Measurements from ENCODE around the gene SLC6A11.

Gene SLC6A11

GRCh38 chr3:10933805-10934481 is 117.9 kb downstream of the SLC6A11 start:
- no peak for DNase-seq

- no peak for DNase-seq
Observed at GRCh38 chr3:10935028-10935427, 119.0 kb downstream of the SLC6A11 start.

- DNase-seq = no peak
Observed at GRCh38 chr3:10935846-10936631, 120.0 kb downstream of the SLC6A11 start.

GRCh38 chr3:10936686-10937085 is 120.7 kb downstream of the SLC6A11 start:
- DNase-seq = no peak

DNA sequence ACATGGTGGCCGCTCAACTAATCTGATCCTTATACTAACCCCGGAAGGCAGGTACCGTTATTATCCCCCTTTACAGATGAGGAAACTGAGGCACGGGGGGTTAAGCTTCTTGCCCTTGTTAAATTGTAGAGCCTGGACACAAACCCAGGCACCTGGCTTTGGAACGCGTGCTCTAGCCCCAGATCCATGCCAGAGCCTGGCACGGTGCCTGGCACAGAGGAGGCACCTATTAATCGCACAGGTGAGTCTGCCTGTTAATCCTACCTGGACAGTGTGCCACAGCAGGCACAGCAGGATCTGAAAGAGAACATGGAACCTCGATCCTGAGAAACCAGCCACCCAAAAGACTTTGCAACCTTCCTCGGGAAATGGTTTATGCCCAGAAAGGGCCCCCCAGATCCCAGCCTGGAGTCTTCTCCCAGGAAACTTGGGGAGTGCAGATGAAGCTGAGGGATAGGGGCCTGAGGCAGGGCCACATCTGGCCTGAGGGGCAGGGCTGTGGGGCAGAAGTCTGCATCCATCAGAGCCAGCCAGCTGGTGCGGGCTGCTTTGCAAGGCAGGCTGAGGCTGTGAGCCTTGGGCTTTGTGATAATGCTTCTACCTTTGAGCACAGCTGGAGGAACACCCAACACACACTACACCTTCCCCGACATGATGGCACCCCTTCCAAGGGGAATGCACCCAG is 121.3 kb downstream of the SLC6A11 start:
- DNase-seq = no peak

- DNase-seq = no peak
Observed at GRCh38 chr3:10939556-10939955, 123.5 kb downstream of the SLC6A11 start.

GRCh38 chr3:10940106-10940505 is 124.1 kb downstream of the SLC6A11 start:
- no peak for DNase-seq

DNA sequence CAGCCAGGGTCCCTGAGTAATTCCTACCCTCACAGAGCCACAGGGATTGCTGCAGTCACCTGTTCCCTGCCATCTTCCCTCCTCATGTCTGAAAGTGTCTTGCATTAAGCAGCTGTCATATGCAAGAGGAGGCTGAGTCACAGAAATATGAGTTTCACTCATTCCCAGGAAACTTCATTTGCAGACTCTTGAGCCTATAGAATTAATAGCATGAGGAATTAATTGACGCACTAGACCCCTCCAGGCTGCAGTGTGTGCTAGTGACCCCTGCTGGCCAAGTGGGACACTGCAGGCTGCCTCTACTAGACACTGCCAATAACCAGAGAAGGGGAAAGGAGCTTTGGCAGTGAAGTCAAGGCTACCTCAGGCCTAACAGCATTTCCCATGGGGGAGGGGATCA is 125.9 kb downstream of the SLC6A11 start:
- no peak for DNase-seq

DNA sequence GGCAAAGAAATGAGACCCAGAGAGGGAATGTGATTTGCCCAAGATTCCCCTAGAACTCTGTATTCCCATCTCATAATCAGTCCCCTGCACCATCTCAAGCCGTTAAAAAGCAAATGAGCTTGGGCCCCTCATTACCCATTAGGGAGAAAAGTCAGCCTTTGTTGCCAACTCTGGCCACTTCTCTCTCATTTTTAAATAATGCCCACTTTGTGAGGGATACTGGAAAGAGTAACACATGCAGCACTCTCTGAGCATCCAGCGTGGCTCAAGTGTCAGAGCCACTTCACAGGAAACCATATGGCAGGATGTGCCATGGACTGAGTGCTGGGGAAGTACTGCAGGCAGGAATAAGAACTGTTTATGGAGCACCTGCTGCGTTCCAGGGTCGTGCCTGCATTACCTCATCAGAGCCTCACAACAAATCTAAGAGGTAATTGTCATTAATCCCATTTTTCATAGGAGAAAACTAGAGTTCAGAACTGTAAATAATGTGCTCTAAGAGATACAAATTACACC is 126.7 kb downstream of the SLC6A11 start:
- no peak for DNase-seq

GRCh38 chr3:10944866-10945265 is 128.8 kb downstream of the SLC6A11 start:
- DNase-seq = no peak

DNA sequence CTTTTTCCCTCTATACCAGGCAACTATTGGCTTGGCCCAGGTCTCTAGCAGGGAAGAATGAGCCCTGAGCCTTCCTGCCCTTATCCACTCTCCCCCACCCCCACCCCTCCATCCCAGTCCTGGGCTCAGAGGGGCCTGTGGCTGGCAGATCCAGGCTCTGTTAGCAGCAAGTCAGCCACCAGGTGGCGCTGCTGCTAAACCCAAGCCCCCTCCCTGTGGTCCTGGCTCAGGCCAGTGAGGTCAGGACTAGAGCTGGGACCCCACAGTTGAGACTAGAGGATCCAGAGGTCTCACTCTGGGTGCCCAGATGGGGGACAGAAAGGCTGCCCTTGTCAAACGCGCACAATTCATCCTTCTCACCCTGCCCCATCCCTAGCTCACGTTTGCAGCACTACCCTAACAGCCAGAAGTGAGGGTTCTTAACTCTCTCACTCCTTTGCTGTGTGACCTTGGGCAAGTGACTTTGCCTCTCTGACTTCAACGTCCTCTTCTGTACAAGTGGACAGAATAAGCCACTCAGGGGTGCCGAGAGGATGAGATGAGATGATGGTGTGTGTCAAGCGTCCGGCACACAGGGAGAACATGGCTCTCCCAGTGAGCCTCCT is 129.8 kb downstream of the SLC6A11 start:
- DNase-seq = peak; percentile 46

GRCh38 chr3:10946526-10946925 is 130.5 kb downstream of the SLC6A11 start:
- DNase-seq = no peak

DNA sequence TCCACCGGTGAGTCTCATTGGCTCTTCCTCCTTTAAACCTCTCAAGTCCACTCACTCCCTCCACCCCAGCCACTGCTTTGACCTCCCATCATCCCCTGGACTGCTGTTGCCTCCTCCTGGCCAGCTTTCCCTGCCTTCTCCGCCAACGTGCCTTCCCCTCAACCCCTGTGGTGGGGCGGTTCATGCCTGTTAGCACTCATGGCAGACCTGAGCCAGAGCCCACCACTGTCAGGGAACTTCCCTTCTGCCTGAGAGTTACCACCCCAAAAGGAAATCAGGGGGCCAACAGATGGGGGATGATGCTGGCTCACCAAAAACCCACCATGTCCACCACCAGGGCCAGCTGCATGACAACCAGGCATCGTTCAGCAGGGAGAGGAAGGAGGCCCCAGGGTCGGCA is 132.3 kb downstream of the SLC6A11 start:
- no peak for DNase-seq

DNA sequence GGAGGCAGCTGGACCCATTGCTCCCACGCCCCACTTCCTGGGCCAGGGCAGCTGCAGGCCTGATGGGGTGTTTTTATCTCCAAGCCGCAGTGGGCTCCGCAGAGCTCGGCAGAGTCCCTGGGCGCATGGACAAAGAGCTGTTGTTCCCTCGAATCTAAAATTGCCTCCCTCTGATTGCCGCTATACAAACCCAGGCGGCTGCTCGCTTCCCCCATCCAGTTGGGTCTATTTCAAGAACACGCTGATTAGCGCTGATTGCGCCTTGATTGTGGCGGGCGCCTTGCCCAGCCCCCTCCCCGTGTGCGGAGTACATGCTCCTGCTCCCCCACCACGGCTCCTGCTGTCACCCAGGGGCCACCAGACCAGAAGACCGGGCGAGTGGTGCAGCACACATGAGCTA is 133.2 kb downstream of the SLC6A11 start:
- DNase-seq = no peak

- DNase-seq = no peak
Observed at GRCh38 chr3:10950476-10951294, 134.7 kb downstream of the SLC6A11 start.

DNA sequence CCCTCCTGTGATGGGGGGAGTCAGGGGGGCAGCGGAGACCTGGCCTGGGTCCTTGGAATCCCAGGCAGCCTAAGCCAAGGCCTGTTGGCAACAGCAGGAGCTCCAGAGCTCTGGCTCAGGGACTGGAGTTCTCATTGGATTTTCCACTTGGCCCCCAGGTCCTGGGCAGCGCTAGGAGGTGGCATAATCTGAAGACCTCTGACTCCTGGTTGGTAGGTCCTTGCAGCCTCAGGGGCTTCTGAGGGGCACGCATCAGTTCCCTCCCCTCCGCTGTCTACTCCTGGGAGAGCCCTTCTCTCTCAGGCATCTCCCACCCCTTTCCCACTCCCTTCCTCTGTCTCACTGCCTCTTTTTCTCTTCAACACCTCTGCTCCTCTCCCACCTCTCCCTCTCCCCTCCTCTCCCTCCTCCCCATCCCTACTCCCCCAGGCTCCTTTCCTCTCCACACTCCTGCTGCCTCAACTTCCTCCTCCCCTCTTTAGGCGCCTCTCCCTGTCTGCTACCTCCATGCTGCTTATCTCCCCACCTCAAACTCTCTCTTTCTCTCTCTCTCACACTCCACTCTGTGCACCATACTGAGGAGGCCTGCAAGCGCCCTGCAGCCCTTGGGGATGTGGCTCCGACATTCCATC is 135.4 kb downstream of the SLC6A11 start:
- no peak for DNase-seq

GRCh38 chr3:10952525-10952924 is 136.5 kb downstream of the SLC6A11 start:
- DNase-seq = no peak

DNA sequence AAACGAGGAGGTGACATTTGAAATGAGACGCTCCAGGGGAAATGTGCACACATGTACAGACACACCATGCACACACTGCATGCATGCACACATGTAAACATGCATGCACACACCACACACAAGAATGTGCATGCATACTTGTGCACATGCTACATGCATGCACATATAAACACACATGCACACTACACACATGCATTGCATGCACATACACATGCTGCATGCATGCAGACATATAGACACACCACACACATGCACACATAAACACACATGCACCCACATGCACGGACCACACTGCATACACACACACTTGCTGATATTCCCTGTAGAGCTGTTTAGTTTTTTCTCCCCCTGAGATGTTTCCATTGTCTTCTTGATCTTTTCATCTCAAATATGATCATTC is 138.7 kb downstream of the SLC6A11 start:
- no peak for DNase-seq

- no peak for DNase-seq
Observed at GRCh38 chr3:10955711-10956453, 139.9 kb downstream of the SLC6A11 start.

- no peak for DNase-seq
Observed at GRCh38 chr3:10956531-10956930, 140.5 kb downstream of the SLC6A11 start.

GRCh38 chr3:10956986-10957385 is 141.0 kb downstream of the SLC6A11 start:
- DNase-seq = no peak
